GM18511 (cell line): ENCODE measurements around the gene MAP3K1.
A peak's percentile ranks its signal among the peaks of the same experiment; 100 is the strongest.
"Not testable (repeated sequence)": the region's sequence is repeated elsewhere in the genome, so short reads cannot be mapped to it uniquely, and the experiment has no call there.

Source experiments
- ATAC-seq: cut with Tn5 transposase; IDR thresholded peaks from one replicate; pipeline ENCODE4 v1.9.1; 2021; ENCODE audit warnings: mild to moderate bottlenecking, moderate library complexity; ENCODE audit not compliant: unreplicated experiment

MAP3K1 gene

DNA sequence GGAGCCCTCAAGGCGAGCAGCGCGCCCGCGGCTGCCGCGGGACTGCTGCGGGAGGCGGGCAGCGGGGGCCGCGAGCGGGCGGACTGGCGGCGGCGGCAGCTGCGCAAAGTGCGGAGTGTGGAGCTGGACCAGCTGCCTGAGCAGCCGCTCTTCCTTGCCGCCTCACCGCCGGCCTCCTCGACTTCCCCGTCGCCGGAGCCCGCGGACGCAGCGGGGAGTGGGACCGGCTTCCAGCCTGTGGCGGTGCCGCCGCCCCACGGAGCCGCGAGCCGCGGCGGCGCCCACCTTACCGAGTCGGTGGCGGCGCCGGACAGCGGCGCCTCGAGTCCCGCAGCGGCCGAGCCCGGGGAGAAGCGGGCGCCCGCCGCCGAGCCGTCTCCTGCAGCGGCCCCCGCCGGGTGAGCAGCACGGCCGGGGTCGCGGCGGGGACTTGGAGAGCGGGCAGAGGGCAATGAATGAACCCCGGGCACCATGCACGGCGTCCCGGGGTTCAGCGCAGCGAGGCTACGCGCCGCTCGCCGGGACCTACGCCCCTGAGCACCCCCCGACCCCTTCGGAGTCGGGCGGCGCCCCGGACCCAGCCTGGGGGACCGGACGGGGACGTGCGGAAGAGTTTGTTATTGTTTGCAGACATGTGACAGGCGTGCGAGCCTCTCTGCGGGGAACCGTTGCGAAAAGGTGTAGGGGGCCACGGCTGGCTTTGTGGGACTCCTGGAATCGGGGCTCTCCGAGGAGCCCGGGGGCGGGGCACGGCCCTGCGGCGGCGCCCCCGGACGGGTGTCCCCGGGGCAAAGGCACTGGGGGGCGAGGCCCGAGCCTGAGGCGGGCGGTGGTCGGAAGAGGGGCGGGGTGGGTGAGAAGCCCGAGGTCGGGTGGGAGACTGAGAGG, 553 bp downstream of the MAP3K1 start:
- ATAC-seq, result peak; percentile 41

- peak; percentile 46 for ATAC-seq
These were observed 1.3 kb downstream of the MAP3K1 start for GRCh38 chr5:56816546-56817081.

- ATAC-seq, result no peak
These were observed 2.1 kb downstream of the MAP3K1 start for GRCh38 chr5:56817263-56818014.

GRCh38 chr5:56818450-56819037, 3.2 kb downstream of the MAP3K1 start:
- no peak for ATAC-seq

DNA sequence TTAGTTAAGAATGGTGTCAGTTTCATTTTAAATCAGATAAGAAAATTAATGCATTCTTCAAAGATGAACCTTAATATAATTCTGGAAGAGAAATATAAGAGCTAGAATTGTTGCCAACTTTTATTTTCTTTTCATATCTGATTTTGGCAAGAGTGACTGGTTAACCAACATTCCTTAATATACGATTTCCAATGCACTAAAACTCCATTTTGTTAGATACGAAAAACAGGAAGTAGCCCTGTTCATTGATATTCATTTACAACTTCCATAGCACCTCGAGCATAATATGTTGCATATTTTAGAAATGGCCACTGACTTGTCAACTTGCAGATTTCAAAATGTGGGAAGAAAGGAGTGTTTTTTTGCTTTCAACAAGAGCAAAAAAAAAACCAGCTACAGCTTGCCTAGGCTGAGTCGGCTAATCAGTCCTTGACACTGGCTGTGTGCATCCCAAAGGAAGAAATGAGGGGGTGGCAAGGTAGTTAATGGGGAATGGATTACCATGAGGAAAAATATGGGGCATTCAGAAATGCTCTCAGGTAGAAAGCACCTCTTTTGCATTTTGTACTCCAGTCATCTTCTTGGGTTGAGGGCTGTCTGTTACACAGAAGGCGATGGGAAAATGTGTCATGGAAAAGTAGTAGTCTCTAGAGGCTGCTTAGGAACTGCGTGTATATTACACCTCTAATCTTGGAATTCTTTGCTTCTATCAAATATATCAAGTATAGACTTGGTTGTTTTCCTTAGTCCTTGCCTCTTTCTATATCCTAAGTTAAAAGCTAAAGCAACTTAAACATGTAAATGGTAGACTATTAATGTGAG, 3.9 kb downstream of the MAP3K1 start:
- no peak for ATAC-seq

DNA sequence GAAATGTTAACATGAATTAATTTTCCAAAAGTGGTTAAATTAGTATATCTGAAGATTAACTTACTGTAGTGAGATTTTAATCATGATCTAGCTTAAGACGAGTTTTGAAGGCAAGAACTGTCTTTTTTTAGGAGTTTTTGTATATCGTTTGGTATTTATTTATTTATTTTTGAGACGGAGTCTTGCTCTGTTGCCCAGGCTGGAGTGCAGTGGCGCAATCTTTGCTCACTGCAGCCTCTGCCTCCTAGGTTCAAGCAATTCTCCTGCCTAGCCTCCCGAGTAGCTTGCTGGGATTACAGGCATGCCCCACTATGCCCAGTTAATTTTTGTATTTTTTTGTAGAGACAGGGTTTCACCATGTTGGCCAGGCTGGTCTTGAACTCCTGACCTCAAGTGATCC, 6.5 kb downstream of the MAP3K1 start:
- ATAC-seq, result not testable (repeated sequence)

- peak; percentile 40 for ATAC-seq
These were observed 7.6 kb downstream of the MAP3K1 start for GRCh38 chr5:56822981-56823380.

DNA sequence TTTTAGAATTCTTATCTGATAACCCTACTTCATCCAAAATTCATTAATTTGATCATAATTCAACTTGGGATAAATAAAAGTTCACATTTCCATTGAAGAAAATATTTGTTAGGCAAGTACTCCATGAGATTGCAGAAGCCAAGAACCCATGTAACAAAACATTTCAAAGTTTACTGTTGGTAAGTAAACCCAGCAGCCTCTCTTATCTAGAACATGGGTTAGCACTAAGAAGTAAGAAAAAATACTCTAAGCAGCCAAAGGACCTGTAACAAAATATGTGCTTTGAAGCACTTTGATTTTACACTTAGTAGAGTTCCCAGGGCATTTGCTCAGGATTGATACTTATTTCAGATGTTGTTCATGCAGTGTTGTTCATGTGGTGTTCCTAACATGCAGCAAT, 8.7 kb downstream of the MAP3K1 start:
- ATAC-seq, result no peak

GRCh38 chr5:56825222-56825824, 10.0 kb downstream of the MAP3K1 start:
- no peak for ATAC-seq

DNA sequence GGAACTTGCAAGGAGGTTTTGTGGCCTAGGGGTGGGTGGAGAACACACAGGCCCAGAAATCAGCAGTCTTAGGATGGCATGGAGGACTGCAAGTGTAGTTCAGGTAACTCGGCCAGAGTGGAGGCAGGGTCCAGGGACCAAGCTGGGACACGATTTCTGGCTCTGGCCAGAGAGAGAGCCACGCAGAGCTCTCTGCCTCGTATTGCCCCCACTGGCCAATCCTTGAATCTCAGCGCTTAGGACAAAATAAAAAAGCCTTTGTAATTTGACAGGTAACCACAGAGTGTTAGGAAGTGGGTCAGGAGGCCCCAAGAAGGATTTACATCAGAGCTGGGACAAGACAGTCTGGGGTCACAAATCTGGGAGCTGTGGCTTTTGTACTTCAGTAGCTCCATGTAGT, 11.7 kb downstream of the MAP3K1 start:
- ATAC-seq, result no peak

GRCh38 chr5:56827924-56828323, 12.6 kb downstream of the MAP3K1 start:
- ATAC-seq, result no peak

GRCh38 chr5:56829137-56829908, 14.0 kb downstream of the MAP3K1 start:
- peak; percentile 81 for ATAC-seq

GRCh38 chr5:56831773-56832172, 16.4 kb downstream of the MAP3K1 start:
- no peak for ATAC-seq

GRCh38 chr5:56833325-56833724, 18.0 kb downstream of the MAP3K1 start:
- no peak for ATAC-seq

DNA sequence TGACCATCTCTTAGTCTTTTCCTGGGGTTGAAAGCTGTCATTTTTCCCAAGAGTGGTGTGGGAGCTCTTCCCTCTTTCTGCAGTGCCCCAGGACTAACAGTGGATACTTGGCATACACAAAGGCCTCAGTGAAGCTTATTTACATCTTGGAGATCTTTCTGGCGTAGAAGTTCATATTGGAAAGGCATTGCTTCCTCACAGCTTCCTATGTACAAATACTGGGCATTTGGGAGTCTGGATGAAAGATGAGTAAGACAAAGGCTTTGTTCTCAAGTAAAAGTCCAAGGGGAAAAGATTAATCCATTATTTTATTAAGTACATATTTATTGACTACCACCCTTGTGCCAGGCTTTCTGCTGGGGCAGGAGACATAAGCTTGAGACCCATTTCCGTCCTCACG, 22.0 kb downstream of the MAP3K1 start:
- no peak for ATAC-seq

DNA sequence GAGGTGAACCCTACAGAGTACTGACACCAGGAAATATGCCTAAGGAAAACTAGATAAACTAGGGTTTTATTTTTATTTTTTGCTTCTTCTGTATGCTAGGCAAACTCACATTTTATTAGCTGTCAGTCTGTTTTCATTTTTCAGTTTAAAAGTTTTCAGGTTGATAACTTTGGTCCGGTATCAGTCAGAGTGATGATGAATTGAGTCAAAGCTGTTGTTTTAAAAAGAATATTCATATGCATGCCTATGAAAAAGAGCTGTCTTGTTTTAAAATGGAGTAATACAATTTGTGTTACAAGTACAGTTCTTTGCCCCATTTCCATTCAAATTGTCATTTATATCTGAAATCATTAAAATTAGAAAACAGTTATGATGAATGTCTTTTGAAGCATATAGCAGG, 22.6 kb downstream of the MAP3K1 start:
- ATAC-seq, result no peak

- peak; percentile 68 for ATAC-seq
These were observed 23.2 kb downstream of the MAP3K1 start for GRCh38 chr5:56838409-56839039.

DNA sequence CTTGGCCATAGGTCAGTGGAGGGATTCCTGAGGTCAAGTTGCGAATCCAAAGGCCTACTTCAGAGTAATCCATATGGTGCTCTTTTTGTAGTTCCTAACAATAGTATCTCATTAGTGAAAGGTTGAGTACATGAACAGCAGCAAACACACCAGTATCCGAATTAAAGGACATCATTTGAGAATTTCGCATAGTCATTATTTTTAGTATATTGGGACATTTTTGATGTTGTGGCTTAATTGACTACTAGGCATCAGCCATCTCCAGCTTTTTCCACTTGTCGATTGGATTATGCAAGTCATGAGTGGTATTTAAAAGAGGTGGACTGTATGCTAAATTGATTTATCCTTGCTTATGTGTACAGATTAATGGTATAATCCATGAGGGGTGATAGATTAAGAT, 23.7 kb downstream of the MAP3K1 start:
- no peak for ATAC-seq

- peak; percentile 47 for ATAC-seq
These were observed 25.2 kb downstream of the MAP3K1 start for GRCh38 chr5:56840597-56840996.
